Measurements from ENCODE around the gene DLGAP5.

- no peak for TF ChIP-seq EP300 (IDR thresholded peaks at IDR 0.05; ENCODE audit: borderline replicate concordance)
- TF ChIP-seq, protein P1, sequence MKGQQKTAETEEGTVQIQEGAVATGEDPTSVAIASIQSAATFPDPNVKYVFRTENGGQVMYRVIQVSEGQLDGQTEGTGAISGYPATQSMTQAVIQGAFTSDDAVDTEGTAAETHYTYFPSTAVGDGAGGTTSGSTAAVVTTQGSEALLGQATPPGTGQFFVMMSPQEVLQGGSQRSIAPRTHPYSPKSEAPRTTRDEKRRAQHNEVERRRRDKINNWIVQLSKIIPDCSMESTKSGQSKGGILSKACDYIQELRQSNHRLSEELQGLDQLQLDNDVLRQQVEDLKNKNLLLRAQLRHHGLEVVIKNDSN (IDR thresholded peaks at IDR 0.05), result no peak
- TF ChIP-seq, protein P2, sequence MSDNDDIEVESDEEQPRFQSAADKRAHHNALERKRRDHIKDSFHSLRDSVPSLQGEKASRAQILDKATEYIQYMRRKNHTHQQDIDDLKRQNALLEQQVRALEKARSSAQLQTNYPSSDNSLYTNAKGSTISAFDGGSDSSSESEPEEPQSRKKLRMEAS (IDR thresholded peaks at IDR 0.05), result no peak
- no peak for TF ChIP-seq CEBPB (IDR thresholded peaks at IDR 0.05)
- no peak for TF ChIP-seq TAF1 (IDR thresholded peaks at IDR 0.05; ENCODE audit: low read depth)
- TF ChIP-seq YY1 (IDR thresholded peaks at IDR 0.05; ENCODE audit: low read depth), result no peak
- no peak for TF ChIP-seq REST (IDR thresholded peaks at IDR 0.05; ENCODE audit: low read depth)
- no peak for TF ChIP-seq RAD21 (IDR thresholded peaks at IDR 0.05; ENCODE audit: low read depth)
- no peak for TF ChIP-seq TCF12 (IDR thresholded peaks at IDR 0.05; ENCODE audit: low read depth)
- no peak for TF ChIP-seq CREB1 (IDR thresholded peaks at IDR 0.05; ENCODE audit: low read depth)
Measured at GRCh38 chr14:55118761-55119160, 72.6 kb downstream of the DLGAP5 start.
